ENCODE measurements around the gene MYO19. TPM values are rescaled to one million over a fixed set of nuclear protein-coding genes. Genes with fewer than 3 reads are reported as not detected.
A peak's percentile ranks its signal among the peaks of the same experiment; 100 is the strongest.

The MYO19 gene
- total RNA-seq, 1 donor from 2014 or later, result 72.4 TPM

DNA sequence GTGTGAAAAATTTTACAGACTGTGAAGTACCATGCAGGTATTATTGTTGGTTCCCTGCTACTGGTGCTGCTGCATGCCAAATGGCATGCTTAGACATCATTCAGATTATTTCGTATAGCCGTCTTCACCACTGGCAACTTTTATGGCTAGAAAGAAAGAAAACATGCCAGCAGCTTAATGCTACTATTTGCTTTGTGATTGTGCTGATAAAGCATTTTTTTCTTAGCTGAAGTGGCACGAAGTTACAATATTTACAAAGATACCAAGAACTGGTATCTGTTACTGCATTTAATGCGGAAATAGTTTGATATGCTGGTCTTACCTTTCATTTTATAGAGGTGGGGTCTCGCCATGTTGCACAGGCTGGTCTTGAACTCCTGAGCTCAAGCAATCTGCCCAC, 40.0 kb downstream of the MYO19 start:
- peaks cover 26% of the 10 kb centered on the region for H3K36me3 Mint-ChIP-seq

GRCh38 chr17:36493956-36494355, 40.7 kb downstream of the MYO19 start:
- Histone ChIP-seq H3K79me2 (ENCODE audit: low read depth) (peaks cover 35% of the 10 kb centered on the region), H3F3A (ENCODE audit: low read depth) (peaks cover 50% of the 10 kb centered on the region), H3K9ac (no peak overlapping the region), H4K20me1 (ENCODE audit: low read depth) (peaks cover 61% of the 10 kb centered on the region), H3K27me3 (no peaks in the 10 kb centered on the region), H3K4me1 (peaks cover 13% of the 10 kb centered on the region), H2AFZ (replicated peaks) (no peak overlapping the region), H3K27ac (no peak overlapping the region), H3K4me2 (no peak overlapping the region), H3K36me3 (no peaks in the 10 kb centered on the region), H3K9me3 (ENCODE audit: low read depth) (no peaks in the 10 kb centered on the region), H3K4me3 (no peak overlapping the region)
- TF ChIP-seq EZH2phosphoT487 (IDR thresholded peaks at IDR 0.05), result no peak
- no peak for TF ChIP-seq EZH2 (IDR thresholded peaks at IDR 0.05)
- no peak for TF ChIP-seq CTCF (IDR thresholded peaks at IDR 0.05)
- H3K27ac Mint-ChIP-seq, result no peak overlapping the region
- peaks cover 29% of the 10 kb centered on the region for H3K36me3 Mint-ChIP-seq
- H3K4me3 Mint-ChIP-seq, result no peak overlapping the region
- H3K9me3 Mint-ChIP-seq, result peaks cover 4% of the 10 kb centered on the region
- no peaks in the 10 kb centered on the region for H3K27me3 Mint-ChIP-seq (ENCODE audit: insufficient read depth, low read depth)
- H3K4me1 Mint-ChIP-seq, result peaks cover 40% of the 10 kb centered on the region
- DNase-seq (ENCODE audit: low spot score), result no peak

More for the DNA sequence above, 40.0 kb downstream of the MYO19 start:
- Mint-ChIP-seq H3K27me3 (ENCODE audit: insufficient read depth, low read depth) (no peaks in the 10 kb centered on the region), H3K27ac (peak overlapping the region; percentile 96), H3K9me3 (no peaks in the 10 kb centered on the region), H3K4me1 (peaks cover 40% of the 10 kb centered on the region), H3K4me3 (no peak overlapping the region)
- H3K4me2 ChIP-seq, result no peak overlapping the region
- no peaks in the 10 kb centered on the region for H3K9me3 ChIP-seq (ENCODE audit: low read depth)
- TF ChIP-seq CTCF (IDR thresholded peaks at IDR 0.05) (no peak), EZH2 (IDR thresholded peaks at IDR 0.05) (no peak), EZH2phosphoT487 (IDR thresholded peaks at IDR 0.05) (no peak)
- H3K36me3 ChIP-seq, result no peaks in the 10 kb centered on the region
- no peaks in the 10 kb centered on the region for H3K27me3 ChIP-seq
- H3K4me1 ChIP-seq, result peaks cover 13% of the 10 kb centered on the region
- H2AFZ ChIP-seq (replicated peaks), result no peak overlapping the region
- H3K4me3 ChIP-seq, result no peak overlapping the region
- peak overlapping the region; percentile 77 for H3K27ac ChIP-seq
- no peak for DNase-seq (ENCODE audit: low spot score)
- H3F3A ChIP-seq (ENCODE audit: low read depth), result peaks cover 50% of the 10 kb centered on the region
- peaks cover 61% of the 10 kb centered on the region for H4K20me1 ChIP-seq (ENCODE audit: low read depth)
- peak overlapping the region; percentile 8 for H3K9ac ChIP-seq
- peaks cover 28% of the 10 kb centered on the region for H3K79me2 ChIP-seq (ENCODE audit: low read depth)

- Mint-ChIP-seq H3K27ac (peak within 1 kb of the TSS; percentile 99), H3K4me3 (peak within 1 kb of the TSS; percentile 100), H3K4me1 (peaks cover 28% of the 10 kb centered on the region), H3K36me3 (peaks cover 18% of the 10 kb centered on the region), H3K27me3 (ENCODE audit: insufficient read depth, low read depth) (peaks cover 10% of the 10 kb centered on the region), H3K9me3 (peaks cover 4% of the 10 kb centered on the region)
- H3K36me3 ChIP-seq, result no peaks in the 10 kb centered on the region
- peak; percentile 98 for DNase-seq (ENCODE audit: low spot score)
- H3F3A ChIP-seq (ENCODE audit: low read depth), result peaks cover 10% of the 10 kb centered on the region
- peak within 1 kb of the TSS; percentile 45 for H3K27ac ChIP-seq
- peak within 1 kb of the TSS; percentile 96 for H3K4me2 ChIP-seq
- H2AFZ ChIP-seq (replicated peaks), result peak within 1 kb of the TSS; percentile 93
- no peaks in the 10 kb centered on the region for H3K9me3 ChIP-seq (ENCODE audit: low read depth)
- peak within 1 kb of the TSS; percentile 76 for H3K9ac ChIP-seq
- peaks cover 24% of the 10 kb centered on the region for H4K20me1 ChIP-seq (ENCODE audit: low read depth)
- H3K4me1 ChIP-seq, result peaks cover 2% of the 10 kb centered on the region
- H3K4me3 ChIP-seq, result peak within 1 kb of the TSS; percentile 90
- peaks cover 49% of the 10 kb centered on the region for H3K79me2 ChIP-seq (ENCODE audit: low read depth)
- H3K27me3 ChIP-seq, result peaks cover 34% of the 10 kb centered on the region
- TF ChIP-seq CTCF (IDR thresholded peaks at IDR 0.05) (no peak), EZH2phosphoT487 (IDR thresholded peaks at IDR 0.05) (no peak), EZH2 (IDR thresholded peaks at IDR 0.05) (no peak)
Observed at GRCh38 chr17:36486204-36487194, 48.2 kb downstream of the MYO19 start, which contains the start of gene ZNHIT3. TSS of gene ZNHIT3 (plus strand) at chr17:36486681. CDS start at chr17:36486700, 19 bp downstream.
